Thyroid gland (tissue), 4 donors: Measurements from ENCODE around the gene TTLL13.

Source experiments
- POLR2A ChIP-seq, 2 donors: fragments of 450-650 bp; IDR thresholded peaks; one replicate each; pipeline ENCODE4 v1.6.1; 2017; ENCODE audit warnings: antibody characterized with exemption in 2 of 2, mild to moderate bottlenecking in 2 of 2, moderate library complexity in 1 of 2
- TF ChIP-seq, protein P1 (sequence below), 6 experiments: fragments of 200-600 bp in 3 of 6; fragments of 450-650 bp in 3 of 6; sonication (generic) in 3 of 6; IDR thresholded peaks; one replicate each; pipeline ENCODE4 v1.5.1; 2016 to 2019; ENCODE audit warnings: antibody characterized with exemption in 6 of 6, mild to moderate bottlenecking in 2 of 6, inconsistent platforms in 1 of 6, moderate library complexity in 1 of 6

DNA sequence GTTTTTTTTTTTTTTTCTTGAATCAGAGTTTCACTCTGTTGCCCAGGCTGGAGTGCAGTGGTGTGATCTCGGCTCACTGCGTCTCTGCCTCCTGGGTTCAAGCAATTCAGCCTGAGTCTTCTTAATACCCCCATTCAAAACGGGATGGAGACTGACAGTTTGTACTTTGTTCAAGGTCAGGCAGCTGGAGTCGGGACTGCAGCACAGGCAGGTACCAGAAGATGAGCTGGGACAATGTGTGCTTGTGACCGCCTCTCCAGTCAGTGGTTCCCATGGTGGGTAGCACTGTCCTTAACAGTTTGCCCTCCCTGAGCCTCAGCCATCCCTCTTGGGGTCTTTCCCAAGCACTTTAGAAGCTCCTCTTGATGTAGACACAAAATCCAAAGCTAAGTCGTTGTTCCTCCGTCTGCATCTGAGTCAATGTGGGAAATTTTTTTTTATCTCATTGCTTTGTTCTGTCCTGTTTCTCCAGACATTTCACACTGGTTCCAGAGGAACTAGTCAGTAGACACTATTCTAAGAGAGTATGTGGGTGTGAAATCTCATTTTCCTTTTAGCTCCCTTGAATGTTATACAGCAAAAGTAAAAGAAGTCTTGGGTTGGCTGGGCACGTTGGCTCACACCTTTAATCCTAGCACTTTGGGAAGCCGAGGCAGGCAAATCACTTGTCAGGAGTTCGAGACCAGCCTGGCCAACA lies 5.3 kb upstream of the TTLL13 start:
- TF ChIP-seq, protein P1, sequence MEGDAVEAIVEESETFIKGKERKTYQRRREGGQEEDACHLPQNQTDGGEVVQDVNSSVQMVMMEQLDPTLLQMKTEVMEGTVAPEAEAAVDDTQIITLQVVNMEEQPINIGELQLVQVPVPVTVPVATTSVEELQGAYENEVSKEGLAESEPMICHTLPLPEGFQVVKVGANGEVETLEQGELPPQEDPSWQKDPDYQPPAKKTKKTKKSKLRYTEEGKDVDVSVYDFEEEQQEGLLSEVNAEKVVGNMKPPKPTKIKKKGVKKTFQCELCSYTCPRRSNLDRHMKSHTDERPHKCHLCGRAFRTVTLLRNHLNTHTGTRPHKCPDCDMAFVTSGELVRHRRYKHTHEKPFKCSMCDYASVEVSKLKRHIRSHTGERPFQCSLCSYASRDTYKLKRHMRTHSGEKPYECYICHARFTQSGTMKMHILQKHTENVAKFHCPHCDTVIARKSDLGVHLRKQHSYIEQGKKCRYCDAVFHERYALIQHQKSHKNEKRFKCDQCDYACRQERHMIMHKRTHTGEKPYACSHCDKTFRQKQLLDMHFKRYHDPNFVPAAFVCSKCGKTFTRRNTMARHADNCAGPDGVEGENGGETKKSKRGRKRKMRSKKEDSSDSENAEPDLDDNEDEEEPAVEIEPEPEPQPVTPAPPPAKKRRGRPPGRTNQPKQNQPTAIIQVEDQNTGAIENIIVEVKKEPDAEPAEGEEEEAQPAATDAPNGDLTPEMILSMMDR (IDR thresholded peaks at IDR 0.05): no peak
- no peak for TF ChIP-seq POLR2A (IDR thresholded peaks at IDR 0.05)
